HG03571 (cell line): ENCODE results near the gene SDHAF2.
"Not testable (repeated sequence)": the region's sequence is repeated elsewhere in the genome, so short reads cannot be mapped to it uniquely, and the experiment has no call there.

Source experiments
- ATAC-seq: cut with Tn5 transposase; IDR thresholded peaks from one replicate; pipeline ENCODE4 v1.9.1; 2021; ENCODE audit not compliant: unreplicated experiment

The SDHAF2 gene

GRCh38 chr11:61425367-61426131, 4.4 kb upstream of the SDHAF2 start:
- ATAC-seq: no peak

DNA sequence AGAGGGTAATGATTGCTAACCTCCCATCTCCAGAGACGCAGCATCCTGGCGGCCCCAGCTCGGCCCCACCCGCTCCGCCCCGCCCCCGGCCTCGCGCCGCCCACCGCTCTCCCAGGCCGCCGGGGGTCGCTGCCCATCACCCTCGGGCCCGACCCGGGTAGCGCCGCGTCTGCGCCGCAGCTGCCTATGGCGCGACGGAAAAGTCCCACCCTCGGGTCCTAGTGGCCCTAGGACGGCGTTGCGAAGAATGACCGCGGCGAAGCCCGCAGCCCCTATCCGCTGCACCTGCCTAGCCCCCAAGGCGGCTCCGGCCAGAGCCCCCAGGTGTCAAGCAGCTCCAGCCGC, 606 bp upstream of the SDHAF2 start:
- peak; percentile 48 for ATAC-seq

DNA sequence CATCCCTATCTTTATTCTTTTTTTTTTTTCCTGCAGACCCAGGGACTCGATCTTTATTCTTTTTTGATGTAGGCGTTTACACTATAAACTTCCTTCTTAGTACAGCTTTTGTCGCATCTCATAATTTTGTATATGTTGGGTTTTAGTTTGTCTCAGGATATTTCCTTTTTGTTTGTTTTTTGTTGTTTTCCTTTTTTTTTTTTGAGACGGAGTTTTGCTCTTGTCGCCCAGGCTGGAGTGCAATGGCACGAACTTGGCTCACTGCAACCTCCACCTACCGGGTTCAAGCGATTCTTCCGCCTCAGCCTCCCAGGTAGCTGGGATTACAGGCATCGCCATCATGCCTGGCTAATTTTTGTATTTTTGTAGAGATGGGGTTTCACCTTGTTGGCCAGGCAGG, 915 bp downstream of the SDHAF2 start:
- not testable (repeated sequence) for ATAC-seq

GRCh38 chr11:61437496-61437895, 7.6 kb downstream of the SDHAF2 start:
- no peak for ATAC-seq

DNA sequence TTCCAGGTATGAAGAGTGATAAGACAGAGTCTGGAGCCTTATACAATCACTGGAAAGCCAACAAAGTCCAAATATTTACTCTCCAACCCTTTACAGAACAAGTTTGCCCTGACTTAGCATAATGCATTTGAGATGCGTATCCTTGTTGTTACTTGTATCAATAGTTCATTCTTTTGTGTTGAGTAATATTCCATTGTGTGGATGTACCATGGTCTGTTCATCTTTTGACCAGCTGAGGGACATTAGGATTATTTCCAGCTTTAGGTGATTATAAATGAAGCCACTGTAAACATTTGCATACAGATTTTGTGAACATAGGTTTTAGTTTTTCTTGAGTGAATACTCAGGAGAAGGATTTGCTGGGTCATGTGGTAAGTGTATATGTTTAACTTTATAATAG, 9.7 kb downstream of the SDHAF2 start:
- no peak for ATAC-seq

DNA sequence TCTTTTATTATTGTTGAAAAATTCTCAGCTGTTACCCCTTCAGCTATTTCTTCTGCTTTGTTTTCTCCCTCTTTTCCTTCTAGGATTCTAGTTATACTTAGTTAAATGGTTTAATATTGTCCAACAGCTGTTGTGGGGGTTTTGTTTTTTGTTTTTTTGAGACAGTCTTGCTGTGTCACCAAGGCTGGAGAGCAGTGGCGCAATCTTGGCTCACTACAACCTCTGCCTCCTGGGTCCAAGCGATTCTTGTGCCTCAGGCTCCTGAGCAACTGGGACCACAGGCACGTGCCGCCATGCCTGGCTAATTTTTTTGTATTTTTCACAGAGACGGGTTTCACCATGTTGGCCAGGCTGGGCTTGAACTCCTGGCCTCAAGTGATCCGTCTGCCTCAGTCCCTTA, 12.7 kb downstream of the SDHAF2 start:
- ATAC-seq: no peak

DNA sequence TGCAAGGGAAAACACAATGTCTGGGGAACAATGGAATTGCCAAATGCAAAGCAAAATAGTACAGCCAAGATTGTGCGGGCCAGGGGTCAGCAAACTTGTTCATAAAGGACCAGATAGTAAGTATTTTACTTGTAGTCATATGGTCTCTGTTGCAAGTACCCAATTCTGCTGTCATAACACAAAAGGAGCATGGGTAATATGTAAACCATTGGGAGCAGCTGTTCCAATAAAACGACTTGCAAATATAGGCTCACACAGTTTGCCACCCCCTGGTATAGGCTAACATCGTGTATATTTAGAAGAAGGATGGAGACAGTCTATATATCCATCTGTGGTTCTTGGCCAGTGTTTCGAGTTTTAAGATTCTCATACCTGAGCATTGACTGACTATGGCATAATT, 15.6 kb downstream of the SDHAF2 start:
- no peak for ATAC-seq

GRCh38 chr11:61446211-61446651, 16.3 kb downstream of the SDHAF2 start:
- no peak for ATAC-seq

- no peak for ATAC-seq
These were observed 18.0 kb downstream of the SDHAF2 start for GRCh38 chr11:61447601-61448551.

GRCh38 chr11:61448552-61448927, 18.6 kb downstream of the SDHAF2 start:
- no peak for ATAC-seq

DNA sequence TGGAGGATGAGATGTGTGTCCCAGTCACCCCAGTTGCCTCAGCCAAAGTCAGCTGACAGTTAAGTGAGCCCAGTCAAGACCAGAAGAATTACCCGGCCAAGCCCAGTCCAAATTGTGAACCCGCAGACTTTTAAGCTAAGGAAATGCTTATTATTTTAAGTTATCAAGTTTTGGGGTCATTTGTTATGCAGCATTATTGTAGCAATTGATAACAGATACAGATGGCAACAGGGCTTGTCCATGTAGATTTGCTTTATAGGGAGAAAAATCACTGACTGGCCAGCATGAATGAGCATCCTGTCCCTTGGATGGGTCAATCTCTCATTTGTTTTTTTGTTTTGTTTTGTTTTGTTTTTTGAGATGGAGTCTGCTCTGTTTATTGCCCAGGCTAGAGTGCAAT, 22.9 kb downstream of the SDHAF2 start:
- no peak for ATAC-seq

DNA sequence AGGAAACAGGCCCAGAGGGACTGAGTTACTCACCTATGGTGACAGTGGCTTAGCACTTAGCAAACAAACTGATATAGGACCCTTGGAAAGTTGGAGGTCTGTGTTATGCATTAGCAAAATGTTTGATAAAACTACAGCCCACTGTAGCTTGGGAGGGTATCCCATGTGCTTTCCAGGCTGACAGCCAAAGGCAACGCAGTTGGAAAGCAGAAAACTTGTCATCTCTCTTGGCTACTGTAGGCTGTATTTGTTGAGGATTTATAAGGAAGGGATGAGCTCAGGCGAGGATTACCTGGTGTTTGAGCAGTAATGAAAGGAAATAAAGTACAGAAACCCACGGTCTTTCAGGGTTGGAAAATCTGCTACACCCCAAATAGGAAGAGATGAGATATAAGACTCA, 23.8 kb downstream of the SDHAF2 start:
- ATAC-seq: no peak

GRCh38 chr11:61454520-61454919, 24.6 kb downstream of the SDHAF2 start:
- ATAC-seq: no peak

- no peak for ATAC-seq
These were observed 30.6 kb downstream of the SDHAF2 start for GRCh38 chr11:61460474-61460881.

DNA sequence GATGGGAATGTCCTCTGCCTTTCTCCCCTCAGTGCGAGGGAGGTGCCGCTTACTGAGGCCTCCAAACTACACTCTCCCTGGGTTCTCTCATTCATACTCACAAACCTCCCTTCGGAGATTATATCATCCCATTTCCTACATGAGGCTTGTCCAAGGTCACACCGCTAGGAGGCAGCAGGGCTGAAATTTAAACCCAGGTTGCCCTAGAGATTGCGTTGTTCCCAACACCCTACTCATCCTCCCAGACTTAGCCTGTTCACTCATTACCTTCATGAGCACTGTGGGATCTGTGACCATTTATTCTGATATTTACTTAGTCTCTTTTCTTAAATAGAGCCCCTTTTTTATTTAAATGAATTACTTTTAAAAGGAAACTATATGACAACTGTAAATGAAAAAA, 31.1 kb downstream of the SDHAF2 start:
- no peak for ATAC-seq

DNA sequence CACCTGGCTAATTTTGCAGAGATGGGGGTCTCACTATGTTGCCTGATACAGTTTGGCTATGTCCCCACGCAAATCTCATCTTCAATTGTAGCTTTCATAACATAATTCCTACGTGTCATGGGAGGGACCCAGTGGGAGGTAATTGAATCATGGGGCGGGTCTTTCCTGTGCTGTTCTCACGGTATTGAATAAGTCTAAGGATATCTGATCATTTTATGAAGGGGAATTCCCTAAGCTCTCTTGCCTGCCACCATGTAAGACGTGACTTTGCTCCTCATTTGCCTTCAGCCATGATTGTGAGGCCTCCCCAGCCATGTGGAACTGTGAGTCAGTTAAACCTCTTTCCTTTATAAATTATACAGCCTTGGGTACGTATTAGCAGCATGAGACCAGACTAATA, 37.7 kb downstream of the SDHAF2 start:
- not testable (repeated sequence) for ATAC-seq

- ATAC-seq: no peak
These were observed 38.1 kb downstream of the SDHAF2 start for GRCh38 chr11:61468002-61468401.

DNA sequence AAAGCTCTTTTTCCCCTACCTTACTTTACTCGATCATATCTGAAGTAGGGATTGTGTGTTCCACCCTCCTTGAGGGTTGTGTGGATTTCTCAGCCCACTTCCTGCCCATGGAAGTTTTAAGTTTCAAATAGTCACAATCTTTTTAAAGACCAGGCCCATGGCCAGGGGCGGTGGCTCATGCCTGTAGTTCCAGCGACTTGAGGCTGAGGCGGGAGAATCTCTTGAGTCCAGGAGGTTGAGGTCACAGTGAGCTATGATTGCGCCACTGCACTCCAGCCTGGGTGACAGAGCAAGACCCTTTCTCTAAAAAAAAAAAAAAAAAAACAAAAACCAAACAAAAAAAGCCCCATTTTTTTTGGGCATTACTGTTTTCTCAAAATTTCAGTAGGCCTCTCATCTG, 42.4 kb downstream of the SDHAF2 start:
- ATAC-seq: no peak

DNA sequence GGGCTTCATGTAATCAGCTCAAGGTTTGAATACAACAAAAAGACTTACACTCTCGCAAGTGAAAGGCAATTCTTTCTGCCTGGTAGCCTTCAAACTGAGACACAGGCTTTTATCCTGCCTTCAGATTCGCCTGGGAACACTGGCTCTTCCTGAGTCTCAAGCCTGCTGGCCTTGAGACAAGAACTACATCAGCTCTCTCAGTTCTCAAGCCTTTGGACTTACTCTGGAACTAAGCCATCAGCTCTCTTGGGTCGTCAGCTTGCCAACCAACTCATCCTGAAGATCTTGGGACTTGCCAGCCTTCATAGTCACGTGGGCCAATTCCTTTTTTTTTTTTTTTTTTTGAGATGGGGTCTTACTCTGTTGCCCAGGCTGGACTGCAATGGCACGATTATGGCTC, 42.9 kb downstream of the SDHAF2 start:
- ATAC-seq: no peak

DNA sequence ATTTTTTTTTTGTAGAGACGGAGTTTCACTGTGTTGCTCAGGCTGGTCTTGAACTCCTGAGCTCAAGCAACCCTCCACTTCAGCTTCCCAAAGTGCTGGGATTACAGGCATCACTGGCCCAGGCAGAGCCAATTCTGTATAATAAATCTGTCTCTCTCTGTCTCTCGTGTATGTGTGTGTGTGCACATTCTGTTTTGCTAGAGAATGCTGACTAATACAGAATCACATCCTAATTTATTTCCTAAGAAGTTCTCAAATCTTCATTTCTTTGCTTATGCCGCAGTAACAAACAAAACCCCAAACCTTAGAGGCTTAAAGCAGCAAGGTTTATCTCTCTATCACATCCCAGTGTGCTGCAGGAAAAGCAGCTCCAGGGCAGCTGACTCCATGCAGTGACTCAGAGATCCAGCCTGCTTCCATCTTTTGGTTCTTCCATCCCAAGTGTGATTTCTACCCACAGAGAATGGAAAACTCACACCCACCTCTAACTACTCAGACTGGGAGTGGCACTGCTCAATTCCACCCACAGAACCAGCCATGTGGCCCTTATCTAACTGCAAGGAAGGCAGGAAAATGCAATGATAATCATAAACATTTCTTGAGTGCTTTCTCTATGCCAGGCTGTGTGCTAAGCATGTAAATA, 43.6 kb downstream of the SDHAF2 start:
- no peak for ATAC-seq

- ATAC-seq: no peak
These were observed 44.2 kb downstream of the SDHAF2 start for GRCh38 chr11:61474013-61474643.
